Measurements from ENCODE around the gene CA10.

The CA10 gene

DNA sequence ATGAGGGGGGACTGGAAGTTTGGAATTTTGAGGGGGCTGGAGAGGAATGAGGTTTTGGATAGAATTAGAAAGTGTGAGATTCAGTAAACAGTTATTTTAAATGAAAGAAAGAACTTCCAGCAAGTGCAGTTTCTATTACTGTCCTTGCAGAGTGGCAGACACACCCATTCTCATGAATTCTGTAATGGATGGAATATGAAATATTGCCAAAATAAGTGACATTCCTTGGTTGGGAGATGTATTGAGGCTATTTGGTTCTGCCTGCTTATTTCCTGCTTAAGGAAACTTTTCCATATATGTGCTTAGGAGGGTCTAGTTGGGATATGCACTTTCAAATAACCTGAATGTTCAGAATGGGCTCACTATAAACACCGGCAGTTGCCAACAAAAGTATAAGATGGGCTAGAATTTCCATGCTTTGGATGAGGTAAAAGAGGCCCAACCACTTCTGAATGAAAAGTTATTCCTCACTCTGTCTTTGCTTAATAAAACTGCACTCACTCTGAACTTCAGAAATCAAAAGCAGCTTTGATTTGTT, 434.4 kb downstream of the CA10 start:
- TF ChIP-seq, protein P1, sequence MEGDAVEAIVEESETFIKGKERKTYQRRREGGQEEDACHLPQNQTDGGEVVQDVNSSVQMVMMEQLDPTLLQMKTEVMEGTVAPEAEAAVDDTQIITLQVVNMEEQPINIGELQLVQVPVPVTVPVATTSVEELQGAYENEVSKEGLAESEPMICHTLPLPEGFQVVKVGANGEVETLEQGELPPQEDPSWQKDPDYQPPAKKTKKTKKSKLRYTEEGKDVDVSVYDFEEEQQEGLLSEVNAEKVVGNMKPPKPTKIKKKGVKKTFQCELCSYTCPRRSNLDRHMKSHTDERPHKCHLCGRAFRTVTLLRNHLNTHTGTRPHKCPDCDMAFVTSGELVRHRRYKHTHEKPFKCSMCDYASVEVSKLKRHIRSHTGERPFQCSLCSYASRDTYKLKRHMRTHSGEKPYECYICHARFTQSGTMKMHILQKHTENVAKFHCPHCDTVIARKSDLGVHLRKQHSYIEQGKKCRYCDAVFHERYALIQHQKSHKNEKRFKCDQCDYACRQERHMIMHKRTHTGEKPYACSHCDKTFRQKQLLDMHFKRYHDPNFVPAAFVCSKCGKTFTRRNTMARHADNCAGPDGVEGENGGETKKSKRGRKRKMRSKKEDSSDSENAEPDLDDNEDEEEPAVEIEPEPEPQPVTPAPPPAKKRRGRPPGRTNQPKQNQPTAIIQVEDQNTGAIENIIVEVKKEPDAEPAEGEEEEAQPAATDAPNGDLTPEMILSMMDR (IDR thresholded peaks at IDR 0.05; ENCODE audit: insufficient read depth, low read length, poor library complexity, severe bottlenecking) = no peak
- Histone ChIP-seq H3K27me3 (replicated peaks; ENCODE audit: control insufficient read depth, insufficient read depth, low read length) (no peaks in the 10 kb centered on the region; the same call in 1 of the 2 replicates), H3K36me3 (ENCODE audit: control insufficient read depth, insufficient read depth, low read length) (no peaks in the 10 kb centered on the region), H3K4me3 (replicated peaks; ENCODE audit: low read depth, low read length) (no peak overlapping the region)
- DNase-seq (ENCODE audit: extremely low read depth, insufficient read length) = no peak

DNA sequence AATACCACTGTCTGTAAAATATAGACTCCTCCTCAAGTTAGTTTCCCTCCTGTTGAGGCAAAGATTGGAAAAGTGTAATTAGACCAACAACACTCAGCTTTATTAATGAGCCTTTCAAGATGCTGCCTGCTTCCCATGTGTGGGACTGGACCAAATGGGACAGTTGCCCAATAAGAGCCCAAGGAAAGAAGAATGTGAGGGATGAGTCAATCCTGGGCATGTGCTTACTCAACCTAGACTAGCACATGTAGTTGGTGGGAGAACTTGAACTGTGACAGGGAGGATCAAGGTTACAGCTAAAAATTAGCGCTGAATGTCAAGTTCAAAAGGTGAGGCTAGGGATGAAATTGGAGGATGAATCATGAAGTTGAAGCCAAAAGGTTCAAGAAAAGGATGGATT, 435.5 kb downstream of the CA10 start:
- no peaks in the 10 kb centered on the region for H3K36me3 ChIP-seq (ENCODE audit: control insufficient read depth, insufficient read depth, low read length)
- no peak for DNase-seq (ENCODE audit: extremely low read depth, insufficient read length)
- no peak overlapping the region for H3K4me3 ChIP-seq (replicated peaks; ENCODE audit: low read depth, low read length)
- H3K27me3 ChIP-seq (replicated peaks; ENCODE audit: control insufficient read depth, insufficient read depth, low read length) = no peaks in the 10 kb centered on the region
- TF ChIP-seq, protein P1 (IDR thresholded peaks at IDR 0.05; ENCODE audit: insufficient read depth, low read length, poor library complexity, severe bottlenecking) = no peak

DNA sequence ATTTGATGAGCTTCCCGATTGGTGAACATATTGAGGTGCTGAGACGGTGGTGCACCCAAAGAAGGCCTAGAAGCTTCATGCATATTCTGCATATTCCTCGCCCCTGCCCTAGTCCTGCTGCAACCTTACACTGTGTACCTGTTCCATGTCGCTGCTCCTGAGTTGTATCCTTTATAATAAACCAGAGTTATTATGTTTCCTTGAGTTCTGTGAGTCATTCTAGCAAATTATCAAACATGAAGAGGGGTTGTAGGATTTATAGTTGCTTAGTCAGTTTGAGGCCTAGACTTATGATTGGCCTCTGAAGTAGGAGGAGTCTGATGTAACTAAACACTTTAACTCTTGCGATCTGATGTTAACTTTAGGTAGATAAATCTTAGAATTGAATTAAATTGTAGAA, 436.8 kb downstream of the CA10 start:
- TF ChIP-seq, protein P1 (IDR thresholded peaks at IDR 0.05; ENCODE audit: insufficient read depth, low read length, poor library complexity, severe bottlenecking) = no peak
- Histone ChIP-seq H3K36me3 (ENCODE audit: control insufficient read depth, insufficient read depth, low read length) (no peaks in the 10 kb centered on the region), H3K27me3 (replicated peaks; ENCODE audit: control insufficient read depth, insufficient read depth, low read length) (no peaks in the 10 kb centered on the region), H3K4me3 (replicated peaks; ENCODE audit: low read depth, low read length) (no peak overlapping the region)
- no peak for DNase-seq (ENCODE audit: extremely low read depth, insufficient read length)

- Histone ChIP-seq H3K27me3 (replicated peaks; ENCODE audit: control insufficient read depth, insufficient read depth, low read length) (no peaks in the 10 kb centered on the region), H3K36me3 (ENCODE audit: control insufficient read depth, insufficient read depth, low read length) (no peaks in the 10 kb centered on the region)
- TF ChIP-seq, protein P1 (IDR thresholded peaks at IDR 0.05; ENCODE audit: insufficient read depth, low read length, poor library complexity, severe bottlenecking) = no peak
Measured at GRCh38 chr17:51720439-51720838, 438.1 kb downstream of the CA10 start.

GRCh38 chr17:51718983-51719382, 439.5 kb downstream of the CA10 start:
- TF ChIP-seq, protein P1 (IDR thresholded peaks at IDR 0.05; ENCODE audit: insufficient read depth, low read length, poor library complexity, severe bottlenecking) = no peak
- no peak for DNase-seq (ENCODE audit: extremely low read depth, insufficient read length)
- H3K27me3 ChIP-seq (replicated peaks; ENCODE audit: control insufficient read depth, insufficient read depth, low read length) = no peaks in the 10 kb centered on the region
- no peak overlapping the region for H3K4me3 ChIP-seq (replicated peaks; ENCODE audit: low read depth, low read length)
- H3K36me3 ChIP-seq (ENCODE audit: control insufficient read depth, insufficient read depth, low read length) = no peaks in the 10 kb centered on the region

More at GRCh38 chr17:51720439-51720838, 438.1 kb downstream of the CA10 start:
- no peak overlapping the region for H3K4me3 ChIP-seq (replicated peaks; ENCODE audit: low read depth, low read length)
- DNase-seq (ENCODE audit: extremely low read depth, insufficient read length) = no peak

GRCh38 chr17:51711581-51711980, 446.9 kb downstream of the CA10 start:
- TF ChIP-seq, protein P1 (IDR thresholded peaks at IDR 0.05; ENCODE audit: insufficient read depth, low read length, poor library complexity, severe bottlenecking) = no peak
- Histone ChIP-seq H3K4me3 (replicated peaks; ENCODE audit: low read depth, low read length) (no peak overlapping the region), H3K27me3 (replicated peaks; ENCODE audit: control insufficient read depth, insufficient read depth, low read length) (no peaks in the 10 kb centered on the region; the same call in 1 of the 2 replicates), H3K36me3 (ENCODE audit: control insufficient read depth, insufficient read depth, low read length) (no peaks in the 10 kb centered on the region)
- DNase-seq (ENCODE audit: extremely low read depth, insufficient read length) = no peak
